MM.1S (cell line): ENCODE measurements around the gene SMC5.

Source experiments
- CTCF ChIP-seq: fragments of 300-600 bp; sonication (generic); IDR thresholded peaks from 2 replicates; pipeline ENCODE4 v1.5.1; 2016; ENCODE audit warnings: antibody characterized with exemption, low read length, mixed read lengths
- EZH2phosphoT487 ChIP-seq: fragments of 300-600 bp; sonication (generic); IDR thresholded peaks from 2 replicates; pipeline ENCODE4 v1.6.1; 2018; ENCODE audit warnings: antibody characterized with exemption, low read length

- TF ChIP-seq CTCF (no peak), EZH2phosphoT487 (no peak)
Measured at GRCh38 chr9:70257502-70257901, 1.3 kb upstream of the SMC5 start.
